Measurements from ENCODE around the gene EPB41L4A. TPM values are rescaled to one million over a fixed set of nuclear protein-coding genes. Genes with fewer than 3 reads are reported as not detected.

The EPB41L4A gene
- total RNA-seq, 2 donors from 2014 or later = 7.0 to 16.2 TPM

DNA sequence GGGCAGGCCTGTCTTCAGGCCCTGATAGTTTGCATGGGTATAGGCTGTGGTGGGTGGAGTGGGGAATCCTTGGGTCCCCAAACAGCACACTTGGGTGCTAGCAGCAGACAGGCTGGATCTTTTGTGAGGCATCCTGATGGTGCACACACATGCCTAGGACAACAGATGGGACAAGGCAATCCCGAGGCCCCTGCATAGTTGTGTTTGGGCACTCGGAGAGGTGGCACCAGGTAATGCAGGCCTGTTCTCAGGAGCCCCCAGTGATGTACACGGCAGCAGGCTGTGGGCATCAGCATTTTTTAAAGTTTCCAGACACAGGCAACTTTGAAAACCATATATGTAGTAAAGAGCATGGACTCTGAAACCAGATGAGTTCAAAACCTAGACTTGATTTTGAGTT, 65.4 kb downstream of the EPB41L4A start:
- no peak for DNase-seq
- TF ChIP-seq, protein P1, sequence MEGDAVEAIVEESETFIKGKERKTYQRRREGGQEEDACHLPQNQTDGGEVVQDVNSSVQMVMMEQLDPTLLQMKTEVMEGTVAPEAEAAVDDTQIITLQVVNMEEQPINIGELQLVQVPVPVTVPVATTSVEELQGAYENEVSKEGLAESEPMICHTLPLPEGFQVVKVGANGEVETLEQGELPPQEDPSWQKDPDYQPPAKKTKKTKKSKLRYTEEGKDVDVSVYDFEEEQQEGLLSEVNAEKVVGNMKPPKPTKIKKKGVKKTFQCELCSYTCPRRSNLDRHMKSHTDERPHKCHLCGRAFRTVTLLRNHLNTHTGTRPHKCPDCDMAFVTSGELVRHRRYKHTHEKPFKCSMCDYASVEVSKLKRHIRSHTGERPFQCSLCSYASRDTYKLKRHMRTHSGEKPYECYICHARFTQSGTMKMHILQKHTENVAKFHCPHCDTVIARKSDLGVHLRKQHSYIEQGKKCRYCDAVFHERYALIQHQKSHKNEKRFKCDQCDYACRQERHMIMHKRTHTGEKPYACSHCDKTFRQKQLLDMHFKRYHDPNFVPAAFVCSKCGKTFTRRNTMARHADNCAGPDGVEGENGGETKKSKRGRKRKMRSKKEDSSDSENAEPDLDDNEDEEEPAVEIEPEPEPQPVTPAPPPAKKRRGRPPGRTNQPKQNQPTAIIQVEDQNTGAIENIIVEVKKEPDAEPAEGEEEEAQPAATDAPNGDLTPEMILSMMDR (IDR thresholded peaks at IDR 0.05) = no peak
- TF ChIP-seq POLR2A (IDR thresholded peaks at IDR 0.05) = no peak
- Histone ChIP-seq H3K4me3 (no peak overlapping the region), H3K36me3 (replicated peaks in 1 of 2; ENCODE audit: insufficient read depth in 1 of 2, low read depth in 2 of 2) (no peaks in the 10 kb centered on the region), H3K9me3 (no peaks in the 10 kb centered on the region), H3K27ac (no peak overlapping the region), H3K4me1 (no peaks in the 10 kb centered on the region), H3K27me3 (no peaks in the 10 kb centered on the region)
- WGBS, 2 donors = 44 to 58% methylated on average over 3 of the region's 3 CpGs
- intact Hi-C loops (cut with DNase I) = no loop called here
- ATAC-seq = no peak

DNA sequence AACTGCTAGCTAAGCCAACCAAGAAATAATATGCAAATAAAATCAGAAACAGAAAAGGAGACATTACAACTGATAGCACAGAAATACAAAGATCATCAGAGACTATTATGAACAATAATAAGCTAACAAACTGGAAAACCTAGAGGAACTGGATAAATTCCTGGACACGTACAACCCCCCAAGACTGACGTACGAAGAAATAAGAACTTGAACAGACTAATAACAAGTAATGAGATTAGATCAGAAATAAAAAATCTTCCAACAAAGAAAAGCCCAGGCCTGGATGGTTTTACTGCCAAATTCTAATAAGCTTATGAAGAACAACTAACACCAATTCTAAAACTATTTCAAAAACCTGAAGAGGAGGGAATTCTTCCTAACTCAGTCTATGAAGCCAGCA, 67.9 kb downstream of the EPB41L4A start:
- intact Hi-C loops (cut with DNase I) = no loop called here
- H3K4me1 ChIP-seq = no peaks in the 10 kb centered on the region
- H3K36me3 ChIP-seq (replicated peaks in 1 of 2; ENCODE audit: insufficient read depth in 1 of 2, low read depth in 2 of 2) = no peaks in the 10 kb centered on the region
- H3K27me3 ChIP-seq = no peaks in the 10 kb centered on the region
- WGBS, 2 donors = 78 to 90% methylated on average over 3 of the region's 3 CpGs
- ATAC-seq (no peak), DNase-seq (no peak)
- TF ChIP-seq POLR2A (IDR thresholded peaks at IDR 0.05) = no peak
- TF ChIP-seq, protein P1 (IDR thresholded peaks at IDR 0.05) = no peak
- H3K4me3 ChIP-seq = no peak overlapping the region
- H3K9me3 ChIP-seq = no peaks in the 10 kb centered on the region
- no peak overlapping the region for H3K27ac ChIP-seq

DNA sequence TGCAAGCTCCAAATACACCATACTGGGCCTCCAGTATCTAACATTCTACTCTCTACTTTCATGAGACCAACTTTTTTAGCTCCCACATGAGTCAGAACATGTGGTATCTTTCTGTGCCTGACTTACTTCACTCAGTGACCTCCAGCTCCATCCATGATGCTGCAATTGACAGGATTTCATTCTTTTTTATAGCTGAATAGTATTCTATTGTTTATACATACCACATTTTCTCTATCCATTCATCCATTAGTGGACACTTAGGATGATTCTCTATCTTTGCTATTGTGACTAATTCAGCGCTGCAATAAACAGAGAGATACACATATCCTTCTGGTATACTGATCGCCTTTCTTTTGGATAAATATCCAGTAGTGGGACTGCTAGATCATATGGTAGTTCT, 68.5 kb downstream of the EPB41L4A start:
- DNase-seq (no peak), ATAC-seq (no peak)
- no peak overlapping the region for H3K4me3 ChIP-seq
- TF ChIP-seq, protein P1 (IDR thresholded peaks at IDR 0.05) = no peak
- TF ChIP-seq POLR2A (IDR thresholded peaks at IDR 0.05) = no peak
- no peaks in the 10 kb centered on the region for H3K27me3 ChIP-seq
- 87 to 98% methylated on average over 2 of the region's 2 CpGs for WGBS, 2 donors
- H3K36me3 ChIP-seq (replicated peaks in 1 of 2; ENCODE audit: insufficient read depth in 1 of 2, low read depth in 2 of 2) = no peaks in the 10 kb centered on the region
- no peaks in the 10 kb centered on the region for H3K9me3 ChIP-seq
- no peaks in the 10 kb centered on the region for H3K4me1 ChIP-seq
- no peak overlapping the region for H3K27ac ChIP-seq
- intact Hi-C loops (cut with DNase I) = no loop called here

DNA sequence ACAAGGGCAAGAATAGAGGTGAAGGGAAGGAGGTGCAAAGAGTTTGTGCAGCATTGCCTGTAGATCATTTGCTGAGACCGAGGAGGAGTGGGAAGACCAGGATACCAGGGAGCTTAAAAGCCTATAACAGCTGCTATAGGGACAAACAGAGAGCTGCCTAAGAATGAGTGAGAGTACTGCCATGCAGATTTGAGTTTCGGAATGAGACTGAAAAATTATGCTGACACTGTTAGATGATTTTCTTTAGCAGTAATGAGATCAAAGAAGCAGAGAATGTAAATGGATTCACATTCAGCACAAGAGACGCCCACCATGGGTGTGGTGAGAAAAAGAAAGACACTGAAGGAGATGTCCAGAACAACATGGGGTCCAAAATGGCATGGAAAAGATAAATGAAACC, 69.7 kb downstream of the EPB41L4A start:
- no peak for DNase-seq
- WGBS, 2 donors = 73 to 80% methylated on average over 3 of the region's 3 CpGs

DNA sequence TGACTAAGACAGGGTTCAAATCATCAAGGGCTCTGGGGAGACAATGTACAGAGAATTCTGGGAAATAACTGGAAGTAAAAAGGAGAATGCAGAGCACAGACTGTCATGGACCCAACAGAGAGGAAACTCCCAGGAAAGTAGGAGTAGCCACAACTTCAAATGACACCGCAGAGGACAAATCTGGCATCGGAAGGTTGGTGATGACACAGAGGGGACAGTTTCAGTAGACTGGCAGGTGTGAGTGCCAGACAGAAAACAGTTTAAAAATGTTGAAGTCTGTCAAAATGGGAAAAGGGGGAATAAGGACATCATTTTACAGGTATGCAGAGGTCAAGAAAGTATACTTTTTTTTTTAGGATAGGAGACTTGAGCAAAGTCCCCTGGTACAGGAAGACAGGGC, 70.2 kb downstream of the EPB41L4A start:
- WGBS, 2 donors = 96 to 97% methylated on average over 2 of the region's 2 CpGs
- TF ChIP-seq, protein P1 (IDR thresholded peaks at IDR 0.05) = no peak
- TF ChIP-seq POLR2A (IDR thresholded peaks at IDR 0.05) = no peak
- Histone ChIP-seq H3K4me1 (no peaks in the 10 kb centered on the region), H3K36me3 (replicated peaks in 1 of 2; ENCODE audit: insufficient read depth in 1 of 2, low read depth in 2 of 2) (no peaks in the 10 kb centered on the region), H3K27ac (no peak overlapping the region), H3K9me3 (no peaks in the 10 kb centered on the region), H3K27me3 (no peaks in the 10 kb centered on the region), H3K4me3 (no peak overlapping the region)
- intact Hi-C loops (cut with DNase I) = no loop called here
- DNase-seq (no peak), ATAC-seq (no peak)

More for the DNA sequence above, 69.7 kb downstream of the EPB41L4A start:
- Histone ChIP-seq H3K36me3 (replicated peaks in 1 of 2; ENCODE audit: insufficient read depth in 1 of 2, low read depth in 2 of 2) (no peaks in the 10 kb centered on the region), H3K9me3 (no peaks in the 10 kb centered on the region), H3K4me3 (no peak overlapping the region), H3K4me1 (no peaks in the 10 kb centered on the region), H3K27me3 (no peaks in the 10 kb centered on the region), H3K27ac (no peak overlapping the region)
- ATAC-seq = no peak
- intact Hi-C loops (cut with DNase I) = no loop called here
- no peak for TF ChIP-seq POLR2A (IDR thresholded peaks at IDR 0.05)
- TF ChIP-seq, protein P1 (IDR thresholded peaks at IDR 0.05) = no peak

Measured in body of pancreas (tissue), 4 donors.